Peyer's patch (tissue), 4 donors: Measurements from ENCODE around the gene TRIM69. TPM values are rescaled to one million over a fixed set of nuclear protein-coding genes. Genes with fewer than 3 reads are reported as not detected.
"Not testable (repeated sequence)": the region's sequence is repeated elsewhere in the genome, so short reads cannot be mapped to it uniquely, and the experiment has no call there.

Source experiments
- DNase-seq, 3 donors: peaks; one replicate each; pipeline ENCODE4 v3.0.0-alpha.2; 2017 to 2019
- H3K27ac ChIP-seq, 4 donors: fragments of 200-600 bp; sonication (generic); one replicate each; pipeline ENCODE4 v1.5.1; 2016 to 2019
- H3K27me3 ChIP-seq, 2 donors: fragments of 200-600 bp; sonication (generic); one replicate each; pipeline ENCODE4 v1.5.1; 2019
- H3K36me3 ChIP-seq, 3 donors: fragments of 200-600 bp; sonication (generic); one replicate each; pipeline ENCODE4 v1.5.1; 2016 to 2019
- H3K4me1 ChIP-seq, 4 donors: fragments of 200-600 bp; sonication (generic); one replicate each; pipeline ENCODE4 v1.5.1; 2016 to 2019
- H3K4me3 ChIP-seq, 4 donors: fragments of 200-600 bp; sonication (generic); 1 replicate in 3 of 4; 2 replicates in 1 of 4; pipeline ENCODE4 v1.5.1; 2016 to 2019; ENCODE audit warnings: mild to moderate bottlenecking in 1 of 4
- H3K9me3 ChIP-seq, 4 donors: fragments of 200-600 bp; sonication (generic); one replicate each; pipeline ENCODE4 v1.5.1; 2016 to 2019; ENCODE audit warnings: mild to moderate bottlenecking in 1 of 4
- POLR2A ChIP-seq, 2 donors: fragments of 450-650 bp; IDR thresholded peaks; one replicate each; pipeline ENCODE4 v1.5.1; 2017; ENCODE audit warnings: antibody characterized with exemption in 2 of 2, mild to moderate bottlenecking in 2 of 2, moderate library complexity in 2 of 2
- total RNA-seq, 4 donors: library from RNA; depleted of rRNA; stranded (reverse); fragments of >200 nt; gene quantifications; one replicate each; pipeline ENCODE4 v1.1.0, GENCODE V29; 2016
- TF ChIP-seq, protein P1 (sequence below), 6 experiments: fragments of 450-650 bp in 4 of 6; fragments of 200-600 bp in 2 of 6; sonication (generic) in 1 of 6; IDR thresholded peaks; one replicate each; pipeline ENCODE4 v1.5.1; 2017 to 2019; ENCODE audit warnings: antibody characterized with exemption in 6 of 6, mild to moderate bottlenecking in 3 of 6, moderate library complexity in 1 of 6

TRIM69 gene
- total RNA-seq, 4 donors from 2014 or later = 6.7 to 11.7 (median 8.9) TPM

- Histone ChIP-seq H3K4me1 (peaks cover 0 to 27% (median 14%) of the 10 kb centered on the region in 4 donors), H3K36me3 (peaks cover 0 to 46% (median 0%) of the 10 kb centered on the region in 3 donors), H3K9me3 (no peaks in the 10 kb centered on the region), H3K27ac (peak overlapping the region in 3 of 4 donors; percentile 16 to 69 (median 26)), H3K4me3 (no peak overlapping the region), H3K27me3 (no peaks in the 10 kb centered on the region)
- peak in 2 of 3 donors; percentile 56 to 68 for DNase-seq
- TF ChIP-seq POLR2A (IDR thresholded peaks at IDR 0.05) = no peak
- TF ChIP-seq, protein P1, sequence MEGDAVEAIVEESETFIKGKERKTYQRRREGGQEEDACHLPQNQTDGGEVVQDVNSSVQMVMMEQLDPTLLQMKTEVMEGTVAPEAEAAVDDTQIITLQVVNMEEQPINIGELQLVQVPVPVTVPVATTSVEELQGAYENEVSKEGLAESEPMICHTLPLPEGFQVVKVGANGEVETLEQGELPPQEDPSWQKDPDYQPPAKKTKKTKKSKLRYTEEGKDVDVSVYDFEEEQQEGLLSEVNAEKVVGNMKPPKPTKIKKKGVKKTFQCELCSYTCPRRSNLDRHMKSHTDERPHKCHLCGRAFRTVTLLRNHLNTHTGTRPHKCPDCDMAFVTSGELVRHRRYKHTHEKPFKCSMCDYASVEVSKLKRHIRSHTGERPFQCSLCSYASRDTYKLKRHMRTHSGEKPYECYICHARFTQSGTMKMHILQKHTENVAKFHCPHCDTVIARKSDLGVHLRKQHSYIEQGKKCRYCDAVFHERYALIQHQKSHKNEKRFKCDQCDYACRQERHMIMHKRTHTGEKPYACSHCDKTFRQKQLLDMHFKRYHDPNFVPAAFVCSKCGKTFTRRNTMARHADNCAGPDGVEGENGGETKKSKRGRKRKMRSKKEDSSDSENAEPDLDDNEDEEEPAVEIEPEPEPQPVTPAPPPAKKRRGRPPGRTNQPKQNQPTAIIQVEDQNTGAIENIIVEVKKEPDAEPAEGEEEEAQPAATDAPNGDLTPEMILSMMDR (IDR thresholded peaks at IDR 0.05) = no peak
Measured at GRCh38 chr15:44719293-44719999, 16.9 kb upstream of the TRIM69 start.

GRCh38 chr15:44720000-44720435 lies 16.3 kb upstream of the TRIM69 start:
- H3K27ac ChIP-seq = peak overlapping the region in 2 of 4 donors; percentile 59 to 69
- not testable (repeated sequence) for H3K9me3 ChIP-seq, H3K27me3 ChIP-seq, H3K4me3 ChIP-seq
- H3K4me1 ChIP-seq = peaks cover 0 to 28% (median 12%) of the 10 kb centered on the region in 4 donors
- peaks cover 0 to 40% (median 0%) of the 10 kb centered on the region in 3 donors for H3K36me3 ChIP-seq
- DNase-seq = peak in 1 of 3 donors; percentile 62

- Histone ChIP-seq H3K9me3 (no peaks in the 10 kb centered on the region), H3K36me3 (peaks cover 0 to 34% (median 0%) of the 10 kb centered on the region in 3 donors), H3K4me3 (no peak overlapping the region), H3K4me1 (peaks cover 0 to 23% (median 9%) of the 10 kb centered on the region in 4 donors), H3K27ac (peak overlapping the region in 2 of 4 donors; percentile 59 to 69), H3K27me3 (no peaks in the 10 kb centered on the region)
- TF ChIP-seq, protein P1 (IDR thresholded peaks at IDR 0.05) = no peak
- DNase-seq = no peak
Measured at GRCh38 chr15:44720460-44721176, 15.7 kb upstream of the TRIM69 start.

DNA sequence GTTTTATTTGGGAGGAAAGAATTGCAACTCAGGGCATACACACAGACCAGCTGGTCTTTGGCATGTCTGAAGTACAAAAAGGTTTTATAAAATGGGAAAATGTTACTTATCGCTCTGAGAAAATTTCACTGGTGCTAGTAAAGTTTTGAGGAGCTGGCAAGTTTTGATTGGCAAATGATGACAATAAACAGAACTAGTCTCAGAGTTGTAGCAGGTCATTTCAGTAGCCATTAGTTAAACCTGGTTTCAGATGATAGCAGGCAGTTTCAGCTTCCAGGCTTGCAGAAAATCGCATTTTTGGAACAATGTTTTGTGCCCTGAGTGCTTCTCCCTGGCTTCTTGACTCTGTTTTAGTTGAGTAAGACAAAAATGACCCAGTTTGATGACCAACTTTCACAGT lies 14.3 kb upstream of the TRIM69 start:
- H3K27ac ChIP-seq = peak overlapping the region in 2 of 4 donors; percentile 5 to 69
- H3K27me3 ChIP-seq = no peaks in the 10 kb centered on the region
- no peaks in the 10 kb centered on the region for H3K9me3 ChIP-seq
- peaks cover 0 to 18% (median 6%) of the 10 kb centered on the region in 4 donors for H3K4me1 ChIP-seq
- H3K36me3 ChIP-seq = peaks cover 0 to 20% (median 0%) of the 10 kb centered on the region in 3 donors
- DNase-seq = no peak
- no peak for TF ChIP-seq POLR2A (IDR thresholded peaks at IDR 0.05)
- TF ChIP-seq, protein P1 (IDR thresholded peaks at IDR 0.05) = no peak
- H3K4me3 ChIP-seq = no peak overlapping the region

GRCh38 chr15:44726136-44726535 lies 10.2 kb upstream of the TRIM69 start:
- peaks cover 0 to 39% (median 16%) of the 10 kb centered on the region in 4 donors for H3K4me1 ChIP-seq
- peak overlapping the region; percentile 1 to 30 (median 13) for H3K4me3 ChIP-seq
- no peaks in the 10 kb centered on the region for H3K36me3 ChIP-seq
- peak overlapping the region; percentile 94 to 98 (median 96) for H3K27ac ChIP-seq
- peak in 1 of 3 donors; percentile 52 for DNase-seq
- no peak for TF ChIP-seq POLR2A (IDR thresholded peaks at IDR 0.05)
- TF ChIP-seq, protein P1 (IDR thresholded peaks at IDR 0.05) = no peak
- H3K27me3 ChIP-seq = no peaks in the 10 kb centered on the region
- no peaks in the 10 kb centered on the region for H3K9me3 ChIP-seq
